Esophagus muscularis mucosa (tissue), 4 donors: ENCODE measurements around the gene MYMK. TPM values are rescaled to one million over a fixed set of nuclear protein-coding genes. Genes with fewer than 3 reads are reported as not detected.
"Not testable (repeated sequence)": the region's sequence is repeated elsewhere in the genome, so short reads cannot be mapped to it uniquely, and the experiment has no call there.

ENCODE experiments used
- DNase-seq: peaks from one replicate; pipeline ENCODE4 v3.0.0-alpha.2; 2017; ENCODE audit errors: extremely low spot score
- H3K27ac ChIP-seq, 4 donors: fragments of 200-600 bp; sonication (generic); replicated peaks in 1 of 4; 1 replicate in 3 of 4; 2 replicates in 1 of 4; pipeline ENCODE4 v1.5.1; 2016 to 2019; ENCODE audit warnings: mild to moderate bottlenecking in 1 of 4
- H3K27me3 ChIP-seq, 4 donors: fragments of 200-600 bp; sonication (generic); one replicate each; pipeline versions ENCODE4 v1.5.1 to v1.6.0; 2016 to 2019
- H3K36me3 ChIP-seq, 4 donors: fragments of 200-600 bp; sonication (generic); one replicate each; pipeline ENCODE4 v1.5.1; 2016 to 2019
- H3K4me1 ChIP-seq, 4 donors: fragments of 200-600 bp; sonication (generic); one replicate each; pipeline ENCODE4 v1.5.1; 2016 to 2019
- H3K4me3 ChIP-seq, 4 donors: fragments of 200-600 bp; sonication (generic); 1 replicate in 2 of 4; 2 replicates in 2 of 4; pipeline ENCODE4 v1.5.1; 2016 to 2019; ENCODE audit warnings: mild to moderate bottlenecking in 4 of 4, moderate library complexity in 1 of 4
- H3K9me3 ChIP-seq, 4 donors: fragments of 200-600 bp; sonication (generic); 1 replicate in 3 of 4; 2 replicates in 1 of 4; pipeline ENCODE4 v1.5.1; 2016 to 2019
- CTCF ChIP-seq, 3 experiments: fragments of 200-600 bp in 2 of 3; fragments of 450-650 bp in 1 of 3; sonication (generic) in 2 of 3; IDR thresholded peaks; one replicate each; pipeline ENCODE4 v1.5.1; 2017 to 2019; ENCODE audit warnings: antibody characterized with exemption in 3 of 3, mild to moderate bottlenecking in 2 of 3, moderate library complexity in 1 of 3
- EP300 ChIP-seq: sonication (generic); formaldehyde crosslinking; IDR thresholded peaks from one replicate; pipeline ENCODE4 v1.6.1; 2017; ENCODE audit warnings: antibody characterized with exemption
- POLR2A ChIP-seq: fragments of 450-650 bp; IDR thresholded peaks from one replicate; pipeline ENCODE4 v1.6.1; 2017; ENCODE audit warnings: antibody characterized with exemption, moderate library complexity, mild to moderate bottlenecking, low read depth
- POLR2AphosphoS5 ChIP-seq, 2 donors: sonication (generic); formaldehyde crosslinking; IDR thresholded peaks; one replicate each; pipeline ENCODE4 v1.6.1; 2017; ENCODE audit warnings: antibody characterized with exemption in 2 of 2
- WGBS: methylation state at CpG from one replicate; pipeline ENCODE4 v1.1.5; 2018; 5-methylcytosine and 5-hydroxymethylcytosine counted together
- intact Hi-C: fragments of 100-400 bp; cut with DNase I; formaldehyde crosslinking; loops from one replicate; pipeline ENCODE4 v1.15.1; 2023
- total RNA-seq, 4 donors: library from RNA; depleted of rRNA; stranded (reverse); fragments of >200 nt; gene quantifications; one replicate each; pipeline versions ENCODE4 v1.1.0 to v1.2.1, GENCODE V29; 2016

Gene MYMK
- total RNA-seq, 4 donors from 2014 or later = not detected

- H3K27ac ChIP-seq = peak overlapping the region; percentile 19 to 70 (median 46)
- intact Hi-C loops, H3K36me3 ChIP-seq, DNase-seq, H3K4me3 ChIP-seq, H3K9me3 ChIP-seq: not testable (repeated sequence)
- H3K27me3 ChIP-seq = peaks cover 0 to 14% (median 0%) of the 10 kb centered on the region in 4 donors
- peaks cover 41 to 60% (median 53%) of the 10 kb centered on the region in 4 donors for H3K4me1 ChIP-seq
- peak in 1 of 3 experiments; percentile 72 for TF ChIP-seq CTCF (IDR thresholded peaks at IDR 0.05)
These were observed 39.1 kb upstream of the MYMK start for GRCh38 chr9:133563814-133564213.

DNA sequence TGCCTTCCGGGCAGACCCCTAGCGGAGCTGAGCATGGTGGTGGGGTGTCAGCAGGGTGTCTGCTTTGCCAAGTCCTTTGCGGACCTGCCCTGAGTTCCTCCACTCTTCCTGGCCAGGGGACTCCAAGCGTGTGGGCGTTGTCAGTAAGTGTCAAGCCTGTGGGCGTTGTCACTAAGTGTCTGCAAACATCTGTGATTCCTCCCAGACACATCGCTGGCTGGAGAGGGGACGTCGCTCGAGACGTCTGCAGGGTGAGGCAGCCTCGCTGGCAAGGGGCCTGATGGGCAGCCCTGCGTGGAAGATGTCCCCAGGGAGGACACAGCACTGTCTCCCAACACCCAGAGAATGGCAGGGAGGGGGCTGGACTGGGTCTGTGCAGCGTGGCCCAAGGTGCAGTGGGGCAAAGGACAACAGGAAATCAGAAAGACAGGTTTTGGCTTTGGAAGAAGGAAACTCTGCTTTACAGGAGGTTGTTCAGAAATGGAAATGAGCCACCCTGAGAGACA lies 38.6 kb upstream of the MYMK start:
- Histone ChIP-seq H3K9me3 (no peaks in the 10 kb centered on the region), H3K36me3 (no peaks in the 10 kb centered on the region), H3K27me3 (peaks cover 0 to 14% (median 0%) of the 10 kb centered on the region in 4 donors), H3K4me3 (no peak overlapping the region), H3K27ac (peak overlapping the region in 3 of 4 donors; percentile 19 to 70 (median 60)), H3K4me1 (peaks cover 46 to 65% (median 58%) of the 10 kb centered on the region in 4 donors)
- 22% methylated on average over 11 of the region's 14 CpGs for WGBS
- DNase-seq = peak; percentile 94
- no peak for TF ChIP-seq CTCF (IDR thresholded peaks at IDR 0.05)
- peak; percentile 62 to 83 for TF ChIP-seq POLR2AphosphoS5 (IDR thresholded peaks at IDR 0.05)
- TF ChIP-seq POLR2A = no peak
- TF ChIP-seq EP300 = no peak
- intact Hi-C loops = no loop called here

DNA sequence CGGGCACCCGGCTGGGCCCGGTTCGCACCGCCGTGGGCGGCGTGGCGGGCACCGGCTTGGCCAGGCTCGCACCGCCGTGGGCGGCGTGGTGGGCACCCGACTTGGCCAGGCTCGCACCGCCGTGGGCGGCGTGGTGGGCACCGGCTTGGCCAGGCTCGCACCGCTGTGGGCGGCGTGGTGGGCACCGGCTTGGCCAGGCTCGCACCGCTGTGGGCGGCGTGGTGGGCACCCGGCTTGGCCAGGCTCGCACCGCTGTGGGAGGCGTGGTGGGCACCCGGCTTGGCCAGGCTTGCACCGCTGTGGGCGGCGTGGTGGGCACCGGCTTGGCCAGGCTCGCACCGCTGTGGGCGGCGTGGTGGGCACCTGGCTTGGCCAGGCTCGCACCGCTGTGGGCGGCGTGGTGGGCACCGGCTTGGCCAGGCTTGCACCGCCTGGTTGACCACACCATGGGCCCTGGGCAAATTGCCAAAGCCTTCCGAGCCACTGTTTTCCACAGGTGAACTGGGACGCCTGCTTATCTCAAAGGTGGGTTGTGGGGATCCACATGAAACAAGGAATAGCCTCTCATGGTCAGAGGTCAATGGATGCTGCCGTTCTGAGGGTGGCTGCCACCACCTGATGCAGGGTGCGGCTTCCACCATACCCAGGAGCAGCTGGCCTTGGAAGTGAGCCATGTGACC lies 38.0 kb upstream of the MYMK start:
- 95% methylated on average over 11 of the region's 54 CpGs for WGBS

GRCh38 chr9:133561976-133562554 lies 37.3 kb upstream of the MYMK start:
- H3K4me1 ChIP-seq = peaks cover 56 to 78% (median 69%) of the 10 kb centered on the region in 4 donors
- peaks cover 0 to 14% (median 0%) of the 10 kb centered on the region in 4 donors for H3K27me3 ChIP-seq
- H3K27ac ChIP-seq = no peak overlapping the region
- no peak overlapping the region for H3K4me3 ChIP-seq
- intact Hi-C loops = no loop called here
- no peaks in the 10 kb centered on the region for H3K9me3 ChIP-seq
- no peak for DNase-seq
- no peaks in the 10 kb centered on the region for H3K36me3 ChIP-seq
- WGBS = 96% methylated on average over 11 of the region's 32 CpGs
- TF ChIP-seq CTCF (IDR thresholded peaks at IDR 0.05) (no peak), POLR2A (no peak), EP300 (no peak), POLR2AphosphoS5 (IDR thresholded peaks at IDR 0.05) (no peak)

More for the DNA sequence above, 38.0 kb upstream of the MYMK start:
- Histone ChIP-seq H3K4me1 (peaks cover 51 to 71% (median 63%) of the 10 kb centered on the region in 4 donors), H3K4me3 (no peak overlapping the region), H3K27ac (peak overlapping the region in 3 of 4 donors; percentile 19 to 70 (median 60)), H3K27me3 (peaks cover 0 to 14% (median 0%) of the 10 kb centered on the region in 4 donors), H3K9me3 (no peaks in the 10 kb centered on the region), H3K36me3 (no peaks in the 10 kb centered on the region)
- intact Hi-C loops = no loop called here
- no peak for TF ChIP-seq POLR2AphosphoS5 (IDR thresholded peaks at IDR 0.05)
- TF ChIP-seq EP300 = no peak
- TF ChIP-seq POLR2A = no peak
- TF ChIP-seq CTCF (IDR thresholded peaks at IDR 0.05) = no peak
- no peak for DNase-seq
